CD14-positive monocyte (primary cell): Measurements from ENCODE around the gene BACH2. TPM values are rescaled to one million over a fixed set of nuclear protein-coding genes. Genes with fewer than 3 reads are reported as not detected.

Experiments used
- DNase-seq, 3 donors: peaks; one replicate each; pipeline ENCODE4 v3.0.0-alpha.2; 2011 to 2022
- H2AFZ ChIP-seq: 2 replicates; pipeline ENCODE4 v1.6.0; 2012; ENCODE audit warnings: mild to moderate bottlenecking, low read depth, low read length, inconsistent platforms; ENCODE audit not compliant: insufficient read depth, poor library complexity, severe bottlenecking
- H3K27ac ChIP-seq, 2 donors: 1 replicate in 1 of 2; 2 replicates in 1 of 2; pipeline ENCODE4 v1.5.1; 2012 to 2013; ENCODE audit warnings: low read length in 2 of 2, control low read depth in 1 of 2, inconsistent platforms in 1 of 2, low read depth in 1 of 2, mild to moderate bottlenecking in 1 of 2
- H3K27me3 ChIP-seq, 2 donors: one replicate each; pipeline versions ENCODE4 v1.6.0 to v1.6.1; 2011 to 2013; ENCODE audit warnings: low read length in 2 of 2; ENCODE audit not compliant: control insufficient read depth in 2 of 2, insufficient read depth in 2 of 2
- H3K36me3 ChIP-seq, 2 donors: replicated peaks in 1 of 2; 1 replicate in 1 of 2; 2 replicates in 1 of 2; pipeline versions ENCODE4 v1.5.1 to v1.6.1; 2012 to 2013; ENCODE audit warnings: low read length in 2 of 2, control low read depth in 1 of 2, inconsistent platforms in 1 of 2, mild to moderate bottlenecking in 1 of 2; ENCODE audit not compliant: insufficient read depth in 2 of 2, control insufficient read depth in 1 of 2
- H3K4me1 ChIP-seq, 2 donors: 1 replicate in 1 of 2; 2 replicates in 1 of 2; pipeline versions ENCODE4 v1.5.1 to v1.6.1; 2012 to 2013; ENCODE audit warnings: low read length in 2 of 2, control low read depth in 1 of 2, inconsistent platforms in 1 of 2, mild to moderate bottlenecking in 1 of 2, moderate library complexity in 1 of 2; ENCODE audit not compliant: insufficient read depth in 2 of 2, control insufficient read depth in 1 of 2
- H3K4me2 ChIP-seq: replicated peaks from 2 replicates; pipeline ENCODE3; 2012; ENCODE audit warnings: low read length, moderate library complexity, mild to moderate bottlenecking; ENCODE audit not compliant: poor library complexity, severe bottlenecking; ENCODE audit errors: extremely low read depth
- H3K4me3 ChIP-seq, 3 experiments: fragments of 200-600 bp in 1 of 3; sonication (generic) in 1 of 3; replicated peaks in 1 of 3; 1 replicate in 2 of 3; 2 replicates in 1 of 3; pipeline ENCODE4 v1.5.1; 2011 to 2013; ENCODE audit warnings: low read length in 3 of 3, mild to moderate bottlenecking in 3 of 3, control low read depth in 2 of 3, low read depth in 2 of 3, inconsistent platforms in 1 of 3, moderate library complexity in 1 of 3
- H3K79me2 ChIP-seq: 2 replicates; pipeline ENCODE4 v1.6.0; 2012; ENCODE audit warnings: mild to moderate bottlenecking, control low read depth, inconsistent platforms, low read length, moderate library complexity; ENCODE audit not compliant: insufficient read depth
- H3K9ac ChIP-seq: 2 replicates; pipeline ENCODE4 v1.6.0; 2017; ENCODE audit warnings: low read length, mild to moderate bottlenecking; ENCODE audit not compliant: insufficient read depth, poor library complexity, severe bottlenecking
- H3K9me3 ChIP-seq, 2 donors: replicated peaks in 1 of 2; 1 replicate in 1 of 2; 2 replicates in 1 of 2; pipeline versions ENCODE4 v1.5.1 to v1.6.1; 2012 to 2013; ENCODE audit warnings: low read length in 2 of 2, control low read depth in 1 of 2; ENCODE audit not compliant: control insufficient read depth in 1 of 2, insufficient read depth in 1 of 2
- H4K20me1 ChIP-seq: 2 replicates; pipeline ENCODE4 v1.6.0; 2012; ENCODE audit warnings: mild to moderate bottlenecking, low read length, control low read depth, moderate library complexity; ENCODE audit not compliant: insufficient read depth
- H3K27ac Mint-ChIP-seq, 7 donors: one replicate each; pipeline ENCODE4 v1.8.0; 2020; ENCODE audit warnings: mild to moderate bottlenecking in 7 of 7, mixed read lengths in 7 of 7, moderate library complexity in 6 of 7, inconsistent platforms in 2 of 7
- H3K27me3 Mint-ChIP-seq, 3 donors: one replicate each; pipeline ENCODE4 v1.8.0; 2021 to 2022; ENCODE audit warnings: low read depth in 3 of 3, mild to moderate bottlenecking in 3 of 3, mixed read lengths in 3 of 3, moderate library complexity in 3 of 3, inconsistent platforms in 1 of 3
- H3K36me3 Mint-ChIP-seq, 2 donors: one replicate each; pipeline ENCODE4 v1.8.0; 2020; ENCODE audit warnings: mixed read lengths in 2 of 2, inconsistent platforms in 1 of 2, mild to moderate bottlenecking in 1 of 2
- H3K4me1 Mint-ChIP-seq: one replicate; pipeline ENCODE4 v1.8.0; 2020; ENCODE audit warnings: mild to moderate bottlenecking, mixed read lengths
- H3K4me3 Mint-ChIP-seq, 2 donors: one replicate each; pipeline ENCODE4 v1.8.0; 2020; ENCODE audit warnings: mild to moderate bottlenecking in 2 of 2, mixed read lengths in 2 of 2, moderate library complexity in 1 of 2
- H3K9me3 Mint-ChIP-seq, 7 donors: one replicate each; pipeline ENCODE4 v1.8.0; 2020 to 2022; ENCODE audit warnings: mixed read lengths in 7 of 7, mild to moderate bottlenecking in 6 of 7, moderate library complexity in 6 of 7, inconsistent platforms in 2 of 7
- WGBS: methylation state at CpG from one replicate; pipeline ENCODE4 v1.1.5; 2013; ENCODE audit warnings: missing lambda C conversion rate; ENCODE audit not compliant: insufficient coverage; 5-methylcytosine and 5-hydroxymethylcytosine counted together
- intact Hi-C, 2 donors: fragments of 100-400 bp; cut with micrococcal nuclease; formaldehyde crosslinking; loops; one replicate each; pipeline versions ENCODE4 v1.15.0 to v1.15.1; 2023
- polyA plus RNA-seq, 3 donors: library from polyadenylated mRNA; depleted of rRNA in 1 of 3; unstranded in 2 of 3; stranded (reverse) in 1 of 3; fragments of 300-500 nt in 2 of 3; fragments of >200 nt in 1 of 3; fragmentation: Illumina TruSeq in 2 of 3; gene quantifications; 1 replicate in 2 of 3; 2 replicates in 1 of 3; pipeline ENCODE4 v1.2.3, GENCODE V29; 2012 to 2021
- TF ChIP-seq, protein P1 (sequence below): fragments of 200-600 bp; IDR thresholded peaks from one replicate; pipeline ENCODE4 v1.8.0; 2022; ENCODE audit warnings: antibody characterized with exemption, mild to moderate bottlenecking

BACH2 gene
- polyA plus RNA-seq, 3 donors, result 0.04 to 0.09 (median 0.05) TPM

DNA sequence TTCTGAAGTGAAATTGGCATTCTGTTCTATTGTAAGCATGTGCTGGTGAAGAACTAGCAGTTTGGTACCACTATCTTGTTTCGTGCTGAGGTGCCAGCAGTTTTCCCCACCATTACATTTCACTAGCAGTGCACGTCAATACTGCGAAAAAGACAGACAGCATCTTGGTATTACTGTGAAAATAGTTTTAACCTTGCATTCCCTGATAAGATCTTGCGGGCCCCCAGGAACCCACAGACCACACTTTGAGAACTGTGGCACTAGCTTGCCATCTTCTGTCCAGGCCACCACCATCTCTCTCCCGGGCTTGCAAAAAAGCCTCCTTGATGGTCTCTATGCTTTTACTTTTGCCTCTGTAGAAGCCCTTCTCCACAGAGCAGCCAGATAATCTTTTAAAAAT, 185.7 kb downstream of the BACH2 start:
- no peak overlapping the region for H3K27ac Mint-ChIP-seq
- H3K4me1 Mint-ChIP-seq, result peaks cover 31% of the 10 kb centered on the region
- Histone ChIP-seq H2AFZ (no peak overlapping the region), H3K4me3 (no peak overlapping the region), H3K27me3 (no peaks in the 10 kb centered on the region), H3K9me3 (peaks cover 0 to 5% of the 10 kb centered on the region in 2 donors), H4K20me1 (no peaks in the 10 kb centered on the region), H3K79me2 (no peaks in the 10 kb centered on the region), H3K4me1 (peaks cover 19 to 20% of the 10 kb centered on the region in 2 donors), H3K4me2 (no peak overlapping the region), H3K36me3 (no peaks in the 10 kb centered on the region), H3K9ac (no peak overlapping the region), H3K27ac (no peak overlapping the region)
- H3K9me3 Mint-ChIP-seq, result peaks cover 6 to 26% (median 13%) of the 10 kb centered on the region in 7 donors
- intact Hi-C loops, result no loop called here
- peaks cover 0 to 2% of the 10 kb centered on the region in 2 donors for H3K36me3 Mint-ChIP-seq
- WGBS, result 80% methylated on average over 1 of the region's 5 CpGs
- H3K4me3 Mint-ChIP-seq, result no peak overlapping the region
- no peaks in the 10 kb centered on the region for H3K27me3 Mint-ChIP-seq
- no peak for DNase-seq
- TF ChIP-seq, protein P1, sequence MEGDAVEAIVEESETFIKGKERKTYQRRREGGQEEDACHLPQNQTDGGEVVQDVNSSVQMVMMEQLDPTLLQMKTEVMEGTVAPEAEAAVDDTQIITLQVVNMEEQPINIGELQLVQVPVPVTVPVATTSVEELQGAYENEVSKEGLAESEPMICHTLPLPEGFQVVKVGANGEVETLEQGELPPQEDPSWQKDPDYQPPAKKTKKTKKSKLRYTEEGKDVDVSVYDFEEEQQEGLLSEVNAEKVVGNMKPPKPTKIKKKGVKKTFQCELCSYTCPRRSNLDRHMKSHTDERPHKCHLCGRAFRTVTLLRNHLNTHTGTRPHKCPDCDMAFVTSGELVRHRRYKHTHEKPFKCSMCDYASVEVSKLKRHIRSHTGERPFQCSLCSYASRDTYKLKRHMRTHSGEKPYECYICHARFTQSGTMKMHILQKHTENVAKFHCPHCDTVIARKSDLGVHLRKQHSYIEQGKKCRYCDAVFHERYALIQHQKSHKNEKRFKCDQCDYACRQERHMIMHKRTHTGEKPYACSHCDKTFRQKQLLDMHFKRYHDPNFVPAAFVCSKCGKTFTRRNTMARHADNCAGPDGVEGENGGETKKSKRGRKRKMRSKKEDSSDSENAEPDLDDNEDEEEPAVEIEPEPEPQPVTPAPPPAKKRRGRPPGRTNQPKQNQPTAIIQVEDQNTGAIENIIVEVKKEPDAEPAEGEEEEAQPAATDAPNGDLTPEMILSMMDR, result no peak

DNA sequence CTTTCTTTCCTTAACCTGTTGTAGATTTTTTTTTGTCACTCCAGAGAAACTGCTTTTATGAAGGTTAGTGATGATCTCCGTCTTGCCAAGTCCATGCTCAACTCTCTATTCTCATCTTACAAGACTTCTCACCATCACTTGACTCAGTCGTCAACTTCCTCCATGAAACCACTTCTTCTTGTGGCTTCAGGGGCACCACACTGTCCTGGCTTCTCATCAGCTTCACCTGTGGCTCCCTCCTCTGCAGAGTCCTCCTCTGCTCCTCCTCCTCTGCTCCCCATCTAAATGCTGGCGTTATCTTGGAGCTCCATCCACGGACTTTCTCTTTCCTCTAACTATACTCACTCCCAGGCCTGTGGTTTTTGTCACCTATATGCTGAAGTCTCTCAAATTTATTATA, 187.5 kb downstream of the BACH2 start:
- Histone ChIP-seq H3K36me3 (no peaks in the 10 kb centered on the region), H3K79me2 (no peaks in the 10 kb centered on the region), H3K4me2 (no peak overlapping the region), H4K20me1 (no peaks in the 10 kb centered on the region), H3K9ac (no peak overlapping the region), H3K4me3 (no peak overlapping the region), H3K27ac (no peak overlapping the region), H3K27me3 (no peaks in the 10 kb centered on the region), H3K4me1 (peaks cover 38% of the 10 kb centered on the region in 2 donors), H3K9me3 (peaks cover 0 to 5% of the 10 kb centered on the region in 2 donors), H2AFZ (no peak overlapping the region)
- H3K4me1 Mint-ChIP-seq, result peaks cover 49% of the 10 kb centered on the region
- 59% methylated on average over 3 of the region's 4 CpGs for whole genome bisulfite sequencing
- peaks cover 0 to 3% of the 10 kb centered on the region in 2 donors for H3K36me3 Mint-ChIP-seq
- peaks cover 6 to 17% (median 11%) of the 10 kb centered on the region in 7 donors for H3K9me3 Mint-ChIP-seq
- DNase-seq, result peak in 1 of 3 donors; percentile 51
- TF ChIP-seq, protein P1, result no peak
- no peaks in the 10 kb centered on the region for H3K27me3 Mint-ChIP-seq
- intact Hi-C loops, result loop anchor here in 1 of 2 donors (10.0 kb wide), 1 partner anchor 764 kb away; no protein-coding TSS in a partner anchor
- peak overlapping the region in 4 of 7 donors; percentile 1 to 58 (median 42) for H3K27ac Mint-ChIP-seq
- H3K4me3 Mint-ChIP-seq, result no peak overlapping the region
